HG02678 (cell line): Measurements from ENCODE around the gene CLEC19A.
"Not testable (repeated sequence)": the region's sequence is repeated elsewhere in the genome, so short reads cannot be mapped to it uniquely, and the experiment has no call there.

Experiments used
- ATAC-seq: cut with Tn5 transposase; IDR thresholded peaks from one replicate; pipeline ENCODE4 v1.9.1; 2021; ENCODE audit warnings: mild to moderate bottlenecking, moderate library complexity; ENCODE audit not compliant: unreplicated experiment

The CLEC19A gene

GRCh38 chr16:19316846-19317245, 31.3 kb downstream of the CLEC19A start:
- no peak for ATAC-seq

DNA sequence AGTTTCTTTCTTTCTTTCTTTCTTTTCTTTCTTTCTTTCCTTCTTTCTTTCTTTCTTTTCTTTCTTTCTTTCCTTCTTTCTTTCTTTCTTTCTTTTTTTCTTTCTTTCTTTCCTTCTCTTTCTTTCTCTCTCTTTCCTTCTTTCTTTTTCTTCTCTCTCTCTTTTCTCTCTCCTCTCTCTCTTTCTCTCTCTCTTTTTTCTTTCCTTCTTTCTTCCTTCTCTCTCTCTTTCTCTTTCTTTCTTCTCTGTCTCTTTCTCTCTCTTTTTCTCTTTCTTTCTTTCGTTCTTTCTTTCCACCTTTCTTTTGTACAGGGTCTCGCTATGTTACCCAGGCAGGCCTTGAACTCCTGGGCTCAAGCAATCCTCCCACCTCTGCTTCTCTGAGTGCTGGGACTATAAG, 35.7 kb downstream of the CLEC19A start:
- not testable (repeated sequence) for ATAC-seq

GRCh38 chr16:19323596-19323995, 38.1 kb downstream of the CLEC19A start:
- ATAC-seq: no peak

GRCh38 chr16:19328364-19328763, 42.8 kb downstream of the CLEC19A start:
- no peak for ATAC-seq

GRCh38 chr16:19329932-19330331, 44.4 kb downstream of the CLEC19A start:
- no peak for ATAC-seq

DNA sequence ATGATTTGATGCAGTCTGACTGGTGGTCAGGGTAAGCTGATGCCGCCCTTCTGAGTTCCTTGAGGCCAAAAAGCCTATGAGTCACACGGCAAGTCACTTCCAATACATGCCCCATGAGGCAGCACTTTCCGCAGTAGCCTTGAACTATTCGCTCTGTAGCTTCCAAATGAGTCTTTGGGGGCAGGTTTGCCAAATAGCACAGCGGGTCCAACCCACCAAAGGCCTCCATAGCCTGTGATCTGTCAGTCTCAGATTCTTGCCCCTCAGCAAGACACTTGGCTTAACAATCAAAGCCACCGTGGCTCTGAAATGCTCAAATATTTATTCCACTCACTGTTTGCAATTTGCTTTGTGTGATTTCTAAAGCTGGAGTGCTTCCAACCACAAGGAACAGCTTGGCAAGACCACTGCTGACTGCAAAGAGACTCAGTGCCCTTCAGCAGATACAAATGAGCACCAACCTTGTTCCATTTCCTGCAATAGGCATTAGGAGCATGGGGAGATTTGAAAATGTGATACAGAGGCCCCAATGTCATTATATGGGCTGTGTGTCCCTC, 45.4 kb downstream of the CLEC19A start:
- no peak for ATAC-seq

GRCh38 chr16:19331794-19332193, 46.3 kb downstream of the CLEC19A start:
- no peak for ATAC-seq

- ATAC-seq: no peak
These were observed 52.8 kb downstream of the CLEC19A start for GRCh38 chr16:19338335-19338734.

DNA sequence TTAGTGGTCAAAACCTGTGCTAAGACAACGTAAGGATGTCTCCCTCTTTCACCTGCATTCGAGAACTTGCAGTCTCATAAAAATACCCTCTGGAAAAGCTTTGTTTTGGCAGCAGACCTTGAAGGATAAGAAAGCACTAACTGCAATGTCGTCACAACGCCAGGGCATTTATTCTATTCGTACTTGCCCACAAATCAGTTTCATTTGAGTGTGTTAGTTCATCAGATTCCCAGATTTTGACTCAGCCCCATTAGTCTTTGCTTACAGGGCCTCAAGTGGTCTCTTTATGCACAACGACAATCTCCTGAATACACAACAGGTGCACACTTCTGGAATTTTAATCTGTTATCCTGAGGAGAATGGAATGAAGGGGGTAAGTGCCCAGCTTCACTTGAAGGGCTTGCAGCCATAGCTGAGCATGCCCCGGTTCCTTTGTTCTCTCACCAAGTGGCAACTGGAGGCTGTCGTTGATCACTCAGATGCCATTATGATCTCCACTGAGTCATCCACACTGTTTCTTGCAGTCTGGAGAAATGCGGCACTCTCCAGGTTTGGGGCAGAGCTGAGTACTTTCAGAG, 58.8 kb downstream of the CLEC19A start:
- ATAC-seq: no peak

DNA sequence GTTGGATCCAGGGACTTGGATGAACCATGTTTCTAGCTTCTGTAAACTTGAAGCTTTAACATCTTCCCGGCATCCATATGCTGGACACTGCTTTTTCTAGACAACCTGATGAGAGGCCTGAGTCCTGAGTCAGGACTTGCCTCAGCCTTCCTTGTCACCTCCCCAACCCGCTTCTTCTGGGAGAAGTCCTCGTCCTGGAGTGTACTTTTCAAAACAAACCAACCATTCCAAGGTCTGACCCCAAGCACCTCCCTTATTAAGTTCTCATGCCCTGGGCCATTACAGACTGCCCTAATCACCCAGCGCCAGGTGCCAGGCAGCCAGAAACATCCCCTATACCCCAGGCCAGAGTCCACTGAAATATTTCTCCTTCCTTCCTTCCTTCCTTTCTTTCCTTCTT, 59.4 kb downstream of the CLEC19A start:
- ATAC-seq: no peak

- ATAC-seq: no peak
These were observed 60.9 kb downstream of the CLEC19A start for GRCh38 chr16:19346335-19346922.

DNA sequence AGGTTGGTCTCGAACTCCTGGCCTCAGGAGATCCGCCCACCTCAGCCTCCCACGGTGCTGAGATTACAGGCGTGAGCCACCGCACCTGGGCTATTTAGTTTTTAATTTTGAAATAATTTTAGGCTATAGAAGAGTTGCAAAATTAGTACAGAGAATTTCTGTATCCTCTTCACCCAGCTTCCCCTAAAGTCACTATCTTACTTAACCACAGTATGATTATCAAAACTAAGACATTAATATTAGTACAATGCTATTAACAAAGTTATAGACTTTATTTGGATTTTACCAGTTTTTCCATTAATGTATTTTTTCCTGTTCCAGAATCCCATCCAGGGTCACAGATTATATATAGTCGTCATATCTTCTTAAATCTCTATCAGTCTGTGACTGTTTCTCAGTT, 62.6 kb downstream of the CLEC19A start:
- no peak for ATAC-seq

- no peak for ATAC-seq
These were observed 63.2 kb downstream of the CLEC19A start for GRCh38 chr16:19348578-19349315.

DNA sequence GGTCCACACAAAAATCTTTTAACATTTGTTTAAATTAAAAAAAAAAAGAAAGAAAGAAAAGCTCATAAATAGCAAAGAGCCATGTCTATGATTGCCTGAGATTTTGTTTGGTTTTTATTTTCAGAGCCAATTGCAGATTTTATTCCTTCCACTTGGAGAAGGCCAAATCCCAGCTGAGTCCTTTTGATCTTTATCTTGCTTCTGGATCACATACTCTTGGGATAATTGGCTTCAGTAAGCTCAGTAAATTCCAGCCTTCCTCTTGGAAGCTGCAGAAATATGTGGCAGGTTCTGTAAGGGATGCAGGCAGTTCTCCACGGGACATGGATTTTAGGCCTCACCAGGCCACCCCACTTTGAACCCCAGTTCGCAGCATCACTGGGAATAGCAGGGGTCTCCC, 68.8 kb downstream of the CLEC19A start:
- no peak for ATAC-seq

DNA sequence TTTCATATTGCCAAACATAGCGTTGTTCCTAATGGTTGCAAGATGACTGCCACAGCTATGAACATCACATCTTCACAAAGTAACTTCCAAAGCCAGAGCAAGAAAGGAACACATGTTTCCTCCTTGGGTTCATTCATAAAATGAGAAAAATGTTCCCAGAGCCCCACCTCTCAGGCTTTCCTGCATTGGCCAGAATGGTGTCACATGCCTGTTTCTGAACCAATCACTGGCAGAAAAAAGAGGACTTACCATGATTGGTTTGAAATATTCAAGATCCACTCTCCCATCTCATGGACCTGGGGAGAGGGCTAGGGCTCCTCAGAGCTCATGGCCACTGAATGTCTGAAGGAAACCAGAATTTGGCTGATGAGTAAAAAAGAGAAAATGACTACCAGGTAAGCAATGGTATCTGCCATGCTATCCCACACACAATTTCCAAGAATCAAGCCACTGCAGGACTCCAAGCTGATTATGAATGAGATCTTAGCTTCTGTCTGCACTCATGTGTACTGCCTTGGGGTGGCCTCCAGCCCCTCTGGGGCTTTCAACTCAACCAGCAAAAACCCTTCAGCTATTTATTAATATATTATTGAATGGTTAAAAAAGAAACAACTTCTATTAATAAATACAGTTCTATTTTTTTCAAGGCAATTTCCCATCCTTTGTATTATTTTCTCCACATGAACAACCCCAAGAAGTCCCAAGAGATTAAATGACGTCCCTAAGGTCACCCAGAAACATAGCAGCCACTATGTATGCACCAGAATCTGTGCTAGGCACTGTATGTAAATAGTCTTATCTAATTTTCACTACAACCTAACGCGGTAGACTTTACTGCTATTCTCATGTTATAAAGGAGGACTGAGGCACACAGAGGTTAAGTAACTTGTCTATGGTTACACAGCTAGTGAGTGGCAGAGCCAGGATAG, 70.8 kb downstream of the CLEC19A start:
- ATAC-seq: no peak

- no peak for ATAC-seq
These were observed 74.0 kb downstream of the CLEC19A start for GRCh38 chr16:19359556-19359955.
